Measurements from ENCODE around the gene DDO. TPM values are rescaled to one million over a fixed set of nuclear protein-coding genes. Genes with fewer than 3 reads are reported as not detected.

The DDO gene
- total and polyA plus RNA-seq, 2 of the 4 experiments (the other 2 are of a cell fraction), result 0.15 to 0.18 TPM

DNA sequence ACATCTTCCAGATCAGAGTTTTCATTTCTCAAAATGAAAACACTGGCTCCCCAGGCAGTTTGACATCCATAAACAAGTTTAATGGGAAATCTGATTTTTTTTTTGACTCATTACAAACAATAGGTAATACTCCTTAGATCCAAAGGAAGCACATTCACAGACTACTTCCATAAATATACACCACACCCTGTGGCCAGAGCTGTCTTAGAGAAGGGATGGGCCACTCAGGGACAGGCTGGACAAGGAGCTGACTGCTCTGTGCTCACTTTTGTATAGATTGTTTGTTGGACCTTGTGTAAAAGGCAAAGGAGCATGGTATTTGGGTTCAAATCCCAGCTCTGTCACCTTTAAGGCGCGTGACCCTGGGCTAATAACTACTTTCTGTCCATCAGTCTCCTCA lies 12.8 kb upstream of the DDO start:
- no TSS peak for BruUV-seq (replicated peaks)
- Histone ChIP-seq H3K14ac (replicated peaks; ENCODE audit: low read depth, low read length) (no peak overlapping the region), H2BK120ac (ENCODE audit: low read depth, low read length) (no peak overlapping the region), H4K5ac (ENCODE audit: low read depth, low read length) (no peak overlapping the region), H3K4me1 (ENCODE audit: control insufficient read depth, insufficient read depth, low read length) (no peaks in the 10 kb centered on the region), H2BK20ac (ENCODE audit: low read depth, low read length) (no peak overlapping the region), H2AK9ac (replicated peaks; ENCODE audit: low read depth, low read length, poor library complexity) (no peak overlapping the region), H3K4me2 (ENCODE audit: low read depth, low read length) (no peak overlapping the region), H4K8ac (ENCODE audit: low read depth in 2 of 2, low read length in 2 of 2) (no peak overlapping the region), H3K4me3 (ENCODE audit: insufficient read depth, low read depth, low read length) (no peak overlapping the region), H3K4ac (ENCODE audit: low read depth, low read length) (no peak overlapping the region), H3K9me1 (ENCODE audit: insufficient read depth, low read length) (no peaks in the 10 kb centered on the region), H2AK5ac (ENCODE audit: low read depth, low read length) (no peak overlapping the region), H3K9ac (ENCODE audit: low read depth, low read length) (no peak overlapping the region), H3K56ac (ENCODE audit: extremely low read depth, insufficient read depth, low read length) (no peak overlapping the region), H3K9me3 (ENCODE audit: control insufficient read depth, insufficient read depth, low read length) (no peaks in the 10 kb centered on the region), H2AFZ (replicated peaks; ENCODE audit: low read length, poor library complexity) (no peak overlapping the region), H2BK5ac (ENCODE audit: low read depth, low read length, poor library complexity, severe bottlenecking) (no peak overlapping the region), H3K18ac (ENCODE audit: low read depth, low read length) (no peak overlapping the region), H3K79me1 (ENCODE audit: low read depth in 1 of 2, low read length in 2 of 2) (no peaks in the 10 kb centered on the region), H3K23ac (ENCODE audit: low read depth, low read length) (no peak overlapping the region), H2BK15ac (ENCODE audit: low read depth, low read length) (no peak overlapping the region), H4K91ac (ENCODE audit: insufficient read depth, low read depth, low read length) (no peak overlapping the region), H3K27ac (ENCODE audit: insufficient read depth, low read length) (no peak overlapping the region), H3K36me3 (ENCODE audit: control insufficient read depth, insufficient read depth, low read length) (no peaks in the 10 kb centered on the region), H4K20me1 (ENCODE audit: insufficient read depth, low read length) (no peaks in the 10 kb centered on the region), H3K27me3 (ENCODE audit: control insufficient read depth, insufficient read depth, low read length) (peaks cover 24% of the 10 kb centered on the region)
- no peak for DNase-seq
- intact Hi-C loops (cut with micrococcal nuclease) (no loop called here), in situ Hi-C loops (cut with MboI; ENCODE audit: low sequenced_read_pairs) (no loop called here), dilution Hi-C loops (cut with HindIII; ENCODE audit: low sequenced_read_pairs, unreplicated experiment) (no loop called here)
- ATAC-seq (ENCODE audit: low read depth), result no peak
- TF ChIP-seq RCOR1 (IDR thresholded peaks at IDR 0.05; ENCODE audit: insufficient replicate concordance, low read length) (no peak), MAFK (IDR thresholded peaks at IDR 0.05; ENCODE audit: low read depth, low read length) (no peak), MXI1 (IDR thresholded peaks at IDR 0.05; ENCODE audit: borderline replicate concordance, low read depth, low read length) (no peak), POLR2A (IDR thresholded peaks at IDR 0.05; ENCODE audit: low read depth, low read length) (no peak), RAD21 (IDR thresholded peaks at IDR 0.05; ENCODE audit: low read length) (no peak), BHLHE40 (IDR thresholded peaks at IDR 0.05; ENCODE audit: low read depth, low read length) (no peak), MAZ (IDR thresholded peaks at IDR 0.05; ENCODE audit: borderline replicate concordance, low read depth, low read length) (no peak), SMC3 (IDR thresholded peaks at IDR 0.05; ENCODE audit: low read depth, low read length) (no peak), NFE2L2 (IDR thresholded peaks at IDR 0.05; ENCODE audit: low read depth, low read length) (no peak), CHD1 (IDR thresholded peaks at IDR 0.05; ENCODE audit: low read depth, low read length) (no peak), FOS (IDR thresholded peaks at IDR 0.05; ENCODE audit: low read depth, low read length) (no peak), CEBPB (IDR thresholded peaks at IDR 0.05; ENCODE audit: low read depth, low read length) (no peak), RFX5 (IDR thresholded peaks at IDR 0.05; ENCODE audit: low read depth, low read length) (no peak)
- TF ChIP-seq, protein P1, sequence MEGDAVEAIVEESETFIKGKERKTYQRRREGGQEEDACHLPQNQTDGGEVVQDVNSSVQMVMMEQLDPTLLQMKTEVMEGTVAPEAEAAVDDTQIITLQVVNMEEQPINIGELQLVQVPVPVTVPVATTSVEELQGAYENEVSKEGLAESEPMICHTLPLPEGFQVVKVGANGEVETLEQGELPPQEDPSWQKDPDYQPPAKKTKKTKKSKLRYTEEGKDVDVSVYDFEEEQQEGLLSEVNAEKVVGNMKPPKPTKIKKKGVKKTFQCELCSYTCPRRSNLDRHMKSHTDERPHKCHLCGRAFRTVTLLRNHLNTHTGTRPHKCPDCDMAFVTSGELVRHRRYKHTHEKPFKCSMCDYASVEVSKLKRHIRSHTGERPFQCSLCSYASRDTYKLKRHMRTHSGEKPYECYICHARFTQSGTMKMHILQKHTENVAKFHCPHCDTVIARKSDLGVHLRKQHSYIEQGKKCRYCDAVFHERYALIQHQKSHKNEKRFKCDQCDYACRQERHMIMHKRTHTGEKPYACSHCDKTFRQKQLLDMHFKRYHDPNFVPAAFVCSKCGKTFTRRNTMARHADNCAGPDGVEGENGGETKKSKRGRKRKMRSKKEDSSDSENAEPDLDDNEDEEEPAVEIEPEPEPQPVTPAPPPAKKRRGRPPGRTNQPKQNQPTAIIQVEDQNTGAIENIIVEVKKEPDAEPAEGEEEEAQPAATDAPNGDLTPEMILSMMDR (conservative IDR thresholded peaks at IDR 0.05; ENCODE audit: low read depth, low read length), result no peak
- TF ChIP-seq, protein P2, sequence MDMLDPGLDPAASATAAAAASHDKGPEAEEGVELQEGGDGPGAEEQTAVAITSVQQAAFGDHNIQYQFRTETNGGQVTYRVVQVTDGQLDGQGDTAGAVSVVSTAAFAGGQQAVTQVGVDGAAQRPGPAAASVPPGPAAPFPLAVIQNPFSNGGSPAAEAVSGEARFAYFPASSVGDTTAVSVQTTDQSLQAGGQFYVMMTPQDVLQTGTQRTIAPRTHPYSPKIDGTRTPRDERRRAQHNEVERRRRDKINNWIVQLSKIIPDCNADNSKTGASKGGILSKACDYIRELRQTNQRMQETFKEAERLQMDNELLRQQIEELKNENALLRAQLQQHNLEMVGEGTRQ (IDR thresholded peaks at IDR 0.05; ENCODE audit: low read depth, low read length), result no peak
- TF ChIP-seq, protein P3, sequence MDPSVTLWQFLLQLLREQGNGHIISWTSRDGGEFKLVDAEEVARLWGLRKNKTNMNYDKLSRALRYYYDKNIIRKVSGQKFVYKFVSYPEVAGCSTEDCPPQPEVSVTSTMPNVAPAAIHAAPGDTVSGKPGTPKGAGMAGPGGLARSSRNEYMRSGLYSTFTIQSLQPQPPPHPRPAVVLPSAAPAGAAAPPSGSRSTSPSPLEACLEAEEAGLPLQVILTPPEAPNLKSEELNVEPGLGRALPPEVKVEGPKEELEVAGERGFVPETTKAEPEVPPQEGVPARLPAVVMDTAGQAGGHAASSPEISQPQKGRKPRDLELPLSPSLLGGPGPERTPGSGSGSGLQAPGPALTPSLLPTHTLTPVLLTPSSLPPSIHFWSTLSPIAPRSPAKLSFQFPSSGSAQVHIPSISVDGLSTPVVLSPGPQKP (IDR thresholded peaks at IDR 0.05; ENCODE audit: borderline replicate concordance, low read depth, low read length), result no peak
- CTCF ChIA-PET, result no interaction called here
- POLR2A ChIA-PET (ENCODE audit: unreplicated experiment), result no interaction called here
- no CpG with 5 or more reads among the region's 2 CpGs for WGBS, 2 experiments (ENCODE audit: extremely low coverage in 2 of 2, insufficient read length in 1 of 2)
